Astrocyte (in vitro differentiated cells and primary cell): ENCODE results near the gene BCR. TPM values are rescaled to one million over a fixed set of nuclear protein-coding genes. Genes with fewer than 3 reads are reported as not detected.

ENCODE experiments used
- DNase-seq: peaks from one replicate; pipeline ENCODE4 v3.0.0-alpha.2; 2010; ENCODE audit warnings: low read depth
- FAIRE-seq: peaks from 2 replicates; lab custom pipeline; 2011; peaks lifted over from hg19 to GRCh38; lab: Jason Lieb, UNC
- H2AFZ ChIP-seq: 2 replicates; pipeline ENCODE4 v1.6.0; 2012; ENCODE audit warnings: low read depth, low read length, inconsistent platforms
- H3K27ac ChIP-seq: 2 replicates; pipeline ENCODE4 v1.5.1; 2011; ENCODE audit warnings: low read depth, low read length, inconsistent platforms
- H3K27me3 ChIP-seq: 2 replicates; pipeline ENCODE4 v1.6.0; 2011; ENCODE audit warnings: low read length, inconsistent platforms; ENCODE audit not compliant: insufficient read depth
- H3K36me3 ChIP-seq: 2 replicates; pipeline ENCODE4 v1.5.1; 2011; ENCODE audit warnings: low read length, inconsistent platforms; ENCODE audit not compliant: insufficient read depth
- H3K4me1 ChIP-seq: 2 replicates; pipeline ENCODE4 v1.5.1; 2011; ENCODE audit warnings: low read length, inconsistent platforms; ENCODE audit not compliant: insufficient read depth
- H3K4me2 ChIP-seq: 2 replicates; pipeline ENCODE4 v1.6.0; 2012; ENCODE audit warnings: low read length, inconsistent platforms
- H3K4me3 ChIP-seq: 2 replicates; pipeline ENCODE4 v1.5.1; 2011; ENCODE audit warnings: low read depth, mild to moderate bottlenecking, low read length, inconsistent platforms; ENCODE audit not compliant: insufficient read depth
- H3K79me2 ChIP-seq: 2 replicates; pipeline ENCODE4 v1.6.0; 2012; ENCODE audit warnings: mild to moderate bottlenecking, low read length, inconsistent platforms; ENCODE audit not compliant: insufficient read depth
- H3K9ac ChIP-seq: 2 replicates; pipeline ENCODE4 v1.6.0; 2012; ENCODE audit warnings: mild to moderate bottlenecking, low read length, inconsistent platforms
- H3K9me3 ChIP-seq: 2 replicates; pipeline ENCODE4 v1.5.1; 2012; ENCODE audit warnings: low read depth, mild to moderate bottlenecking, low read length, inconsistent platforms; ENCODE audit not compliant: insufficient read depth
- H4K20me1 ChIP-seq: 2 replicates; pipeline ENCODE4 v1.6.0; 2012; ENCODE audit warnings: low read length, inconsistent platforms; ENCODE audit not compliant: insufficient read depth
- H3K27ac Mint-ChIP-seq: one replicate; pipeline ENCODE4 v1.8.0; 2021; ENCODE audit warnings: mild to moderate bottlenecking, mixed read lengths; ENCODE audit not compliant: unreplicated experiment
- H3K27me3 Mint-ChIP-seq: one replicate; pipeline ENCODE4 v1.8.0; 2021; ENCODE audit warnings: low read depth, mixed read lengths; ENCODE audit not compliant: unreplicated experiment
- H3K36me3 Mint-ChIP-seq: one replicate; pipeline ENCODE4 v1.8.0; 2021; ENCODE audit warnings: low read depth, mixed read lengths; ENCODE audit not compliant: unreplicated experiment
- H3K4me1 Mint-ChIP-seq: one replicate; pipeline ENCODE4 v1.8.0; 2021; ENCODE audit warnings: low read depth, mixed read lengths; ENCODE audit not compliant: unreplicated experiment
- H3K4me3 Mint-ChIP-seq: one replicate; pipeline ENCODE4 v1.8.0; 2021; ENCODE audit warnings: mild to moderate bottlenecking, moderate library complexity, mixed read lengths; ENCODE audit not compliant: unreplicated experiment
- H3K9me3 Mint-ChIP-seq: one replicate; pipeline ENCODE4 v1.8.0; 2021; ENCODE audit warnings: mild to moderate bottlenecking, mixed read lengths; ENCODE audit not compliant: unreplicated experiment
- CTCF ChIP-seq: IDR thresholded peaks from 2 replicates; pipeline ENCODE4 v1.5.1; 2011; ENCODE audit warnings: low read depth, mild to moderate bottlenecking, inconsistent platforms, low read length, moderate library complexity; ENCODE audit not compliant: insufficient read depth
- EZH2 ChIP-seq: IDR thresholded peaks from 2 replicates; pipeline ENCODE4 v1.6.1; 2012; ENCODE audit warnings: mild to moderate bottlenecking, low read length, inconsistent platforms; ENCODE audit not compliant: insufficient read depth
- total RNA-seq: library from RNA; stranded (reverse); gene quantifications from 2 replicates; pipeline ENCODE4 v1.2.1, GENCODE V29; 2021

The BCR gene
- total RNA-seq, 1 donor from 2014 or later, result 48.9 TPM

- H3K79me2 ChIP-seq, result peaks cover 85% of the 10 kb centered on the region
- Mint-ChIP-seq H3K27ac (no peak overlapping the region), H3K27me3 (no peaks in the 10 kb centered on the region), H3K4me3 (no peak overlapping the region), H3K9me3 (peaks cover 14% of the 10 kb centered on the region), H3K4me1 (peaks cover 27% of the 10 kb centered on the region), H3K36me3 (peaks cover 24% of the 10 kb centered on the region)
- DNase-seq (no peak), FAIRE-seq (no peak)
- no peaks in the 10 kb centered on the region for H3K9me3 ChIP-seq
- H3K27ac ChIP-seq, result no peak overlapping the region
- no peak overlapping the region for H3K9ac ChIP-seq
- H3K36me3 ChIP-seq, result no peaks in the 10 kb centered on the region
- H4K20me1 ChIP-seq, result peaks cover 93% of the 10 kb centered on the region
- H2AFZ ChIP-seq, result no peak overlapping the region
- TF ChIP-seq CTCF (no peak), EZH2 (no peak)
- no peaks in the 10 kb centered on the region for H3K27me3 ChIP-seq
- H3K4me3 ChIP-seq, result no peak overlapping the region
- no peak overlapping the region for H3K4me2 ChIP-seq
- H3K4me1 ChIP-seq, result peaks cover 33% of the 10 kb centered on the region
Observed at GRCh38 chr22:23231471-23232093, 51.3 kb downstream of the BCR start.

GRCh38 chr22:23232094-23232905 lies 52.0 kb downstream of the BCR start:
- Mint-ChIP-seq H3K4me1 (peaks cover 28% of the 10 kb centered on the region), H3K27ac (no peak overlapping the region), H3K36me3 (peaks cover 24% of the 10 kb centered on the region), H3K4me3 (no peak overlapping the region), H3K9me3 (peaks cover 14% of the 10 kb centered on the region), H3K27me3 (no peaks in the 10 kb centered on the region)
- Histone ChIP-seq H3K27me3 (no peaks in the 10 kb centered on the region), H3K9me3 (no peaks in the 10 kb centered on the region), H3K9ac (no peak overlapping the region), H3K27ac (no peak overlapping the region), H3K4me3 (no peak overlapping the region), H4K20me1 (peaks cover 93% of the 10 kb centered on the region), H3K79me2 (peaks cover 85% of the 10 kb centered on the region), H3K4me1 (peaks cover 32% of the 10 kb centered on the region), H2AFZ (no peak overlapping the region), H3K4me2 (no peak overlapping the region), H3K36me3 (no peaks in the 10 kb centered on the region)
- TF ChIP-seq EZH2 (no peak), CTCF (no peak)
- DNase-seq (no peak), FAIRE-seq (no peak)

GRCh38 chr22:23233084-23233531 lies 52.8 kb downstream of the BCR start:
- Histone ChIP-seq H3K4me1 (peaks cover 36% of the 10 kb centered on the region), H4K20me1 (peaks cover 95% of the 10 kb centered on the region), H3K79me2 (peaks cover 85% of the 10 kb centered on the region), H3K9me3 (no peaks in the 10 kb centered on the region), H3K27me3 (no peaks in the 10 kb centered on the region), H3K27ac (no peak overlapping the region), H3K4me3 (no peak overlapping the region), H3K36me3 (no peaks in the 10 kb centered on the region), H3K9ac (no peak overlapping the region), H3K4me2 (peak overlapping the region; percentile 68), H2AFZ (no peak overlapping the region)
- no peak for FAIRE-seq
- Mint-ChIP-seq H3K4me3 (no peak overlapping the region), H3K9me3 (peaks cover 11% of the 10 kb centered on the region), H3K4me1 (peaks cover 31% of the 10 kb centered on the region), H3K36me3 (peaks cover 20% of the 10 kb centered on the region), H3K27me3 (no peaks in the 10 kb centered on the region), H3K27ac (no peak overlapping the region)
- no peak for TF ChIP-seq EZH2
- no peak for TF ChIP-seq CTCF
- peak; percentile 16 for DNase-seq
